Left ventricle myocardium inferior (tissue), 1 donor: Measurements from ENCODE around the gene CHCHD6. TPM values are rescaled to one million over a fixed set of nuclear protein-coding genes. Genes with fewer than 3 reads are reported as not detected.

ENCODE experiments used
- DNase-seq: peaks from one replicate; pipeline ENCODE4 v3.0.0-alpha.2; 2020
- H3K27ac ChIP-seq: fragments of 200-600 bp; replicated peaks from 2 replicates; pipeline ENCODE4 v1.8.0; 2021
- H3K27me3 ChIP-seq: fragments of 200-600 bp; 2 replicates; pipeline ENCODE4 v1.8.0; 2021; ENCODE audit warnings: low read depth
- H3K36me3 ChIP-seq: fragments of 200-600 bp; 2 replicates; pipeline ENCODE4 v1.8.0; 2021
- H3K4me1 ChIP-seq: fragments of 200-600 bp; 2 replicates; pipeline ENCODE4 v1.8.0; 2021
- H3K4me3 ChIP-seq: fragments of 200-600 bp; 2 replicates; pipeline ENCODE4 v1.8.0; 2021; ENCODE audit warnings: mild to moderate bottlenecking, moderate library complexity
- H3K9me3 ChIP-seq: fragments of 200-600 bp; replicated peaks from 2 replicates; pipeline ENCODE4 v1.8.0; 2021
- intact Hi-C: fragments of 100-400 bp; cut with micrococcal nuclease; formaldehyde crosslinking; loops from one replicate; pipeline ENCODE4 v1.11.0; 2022
- total RNA-seq: library from RNA; stranded (reverse); fragmentation: NEBNext Ultra II Directional; extraction: Animal tissue kit (Norgen Biotek cat#: 25700); gene quantifications from one replicate; pipeline ENCODE4 v1.2.1, GENCODE V29; 2021
- TF ChIP-seq, protein P1 (sequence below): fragments of 200-600 bp; IDR thresholded peaks from 2 replicates; pipeline ENCODE4 v1.8.0; 2021; ENCODE audit warnings: antibody characterized with exemption, mild to moderate bottlenecking, borderline replicate concordance
- donor health status: DM: no; HTN: yes; CAD: no; lungs with severe emphysema.

Gene CHCHD6
- total RNA-seq, 1 donor from 2014 or later: 10.1 TPM

DNA sequence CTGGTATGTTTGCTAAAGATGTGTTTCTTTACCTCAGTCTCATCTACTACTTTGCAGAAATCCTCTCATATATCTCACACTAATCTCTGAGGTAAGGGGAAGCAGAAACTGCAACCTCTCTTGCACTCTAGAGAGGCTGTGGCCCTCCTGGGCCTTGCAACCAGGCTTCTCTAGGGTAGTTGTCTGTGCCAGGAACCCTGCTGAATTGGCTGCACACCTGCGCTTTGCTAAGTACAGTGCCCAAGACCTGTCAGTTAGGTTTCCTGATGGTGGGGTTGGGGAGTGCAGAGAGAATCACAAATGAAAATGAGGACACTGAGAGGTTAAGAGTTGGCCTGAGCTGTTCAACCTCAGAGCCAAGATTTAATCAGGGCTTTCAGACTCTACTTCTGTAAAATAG, 161.7 kb downstream of the CHCHD6 start:
- TF ChIP-seq, protein P1, sequence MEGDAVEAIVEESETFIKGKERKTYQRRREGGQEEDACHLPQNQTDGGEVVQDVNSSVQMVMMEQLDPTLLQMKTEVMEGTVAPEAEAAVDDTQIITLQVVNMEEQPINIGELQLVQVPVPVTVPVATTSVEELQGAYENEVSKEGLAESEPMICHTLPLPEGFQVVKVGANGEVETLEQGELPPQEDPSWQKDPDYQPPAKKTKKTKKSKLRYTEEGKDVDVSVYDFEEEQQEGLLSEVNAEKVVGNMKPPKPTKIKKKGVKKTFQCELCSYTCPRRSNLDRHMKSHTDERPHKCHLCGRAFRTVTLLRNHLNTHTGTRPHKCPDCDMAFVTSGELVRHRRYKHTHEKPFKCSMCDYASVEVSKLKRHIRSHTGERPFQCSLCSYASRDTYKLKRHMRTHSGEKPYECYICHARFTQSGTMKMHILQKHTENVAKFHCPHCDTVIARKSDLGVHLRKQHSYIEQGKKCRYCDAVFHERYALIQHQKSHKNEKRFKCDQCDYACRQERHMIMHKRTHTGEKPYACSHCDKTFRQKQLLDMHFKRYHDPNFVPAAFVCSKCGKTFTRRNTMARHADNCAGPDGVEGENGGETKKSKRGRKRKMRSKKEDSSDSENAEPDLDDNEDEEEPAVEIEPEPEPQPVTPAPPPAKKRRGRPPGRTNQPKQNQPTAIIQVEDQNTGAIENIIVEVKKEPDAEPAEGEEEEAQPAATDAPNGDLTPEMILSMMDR: no peak
- no peak for DNase-seq
- peaks cover 16% of the 10 kb centered on the region for H3K4me1 ChIP-seq
- H3K4me3 ChIP-seq: no peak overlapping the region
- H3K27ac ChIP-seq: peak overlapping the region; percentile 20
- no peaks in the 10 kb centered on the region for H3K36me3 ChIP-seq
- no peaks in the 10 kb centered on the region for H3K27me3 ChIP-seq
- intact Hi-C loops: no loop called here
- H3K9me3 ChIP-seq: no peaks in the 10 kb centered on the region

DNA sequence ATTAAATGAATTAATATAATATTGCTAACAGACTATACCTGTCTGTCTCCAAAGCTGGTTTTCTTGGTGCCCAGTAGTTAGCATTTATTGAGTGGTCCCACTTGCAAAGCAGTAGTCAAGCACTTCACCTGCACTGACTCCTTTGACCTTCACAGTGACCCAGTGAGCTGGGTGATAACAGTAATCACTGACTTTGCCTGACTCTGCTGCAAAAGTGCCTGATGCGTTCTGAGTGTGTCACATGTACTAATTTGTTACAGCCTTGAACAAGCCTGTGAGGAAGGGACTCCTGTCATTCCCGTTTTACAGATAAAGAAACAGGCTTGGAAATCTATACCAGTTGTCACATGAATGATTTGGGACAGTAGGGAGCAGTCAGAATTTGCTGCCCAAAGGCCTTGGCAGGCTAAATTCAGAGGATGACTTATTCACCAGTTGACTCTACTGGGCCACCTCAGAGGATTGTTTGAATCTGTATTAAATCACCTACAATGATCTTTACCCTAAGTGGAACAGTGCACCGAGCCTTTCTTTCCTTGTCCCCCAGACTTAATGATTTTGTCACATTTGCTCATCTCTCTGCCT, 162.2 kb downstream of the CHCHD6 start:
- Histone ChIP-seq H3K27ac (peak overlapping the region; percentile 20), H3K36me3 (no peaks in the 10 kb centered on the region), H3K4me1 (peaks cover 16% of the 10 kb centered on the region), H3K4me3 (no peak overlapping the region), H3K27me3 (no peaks in the 10 kb centered on the region), H3K9me3 (no peaks in the 10 kb centered on the region)
- intact Hi-C loops: no loop called here
- TF ChIP-seq, protein P1: no peak
- DNase-seq: no peak

DNA sequence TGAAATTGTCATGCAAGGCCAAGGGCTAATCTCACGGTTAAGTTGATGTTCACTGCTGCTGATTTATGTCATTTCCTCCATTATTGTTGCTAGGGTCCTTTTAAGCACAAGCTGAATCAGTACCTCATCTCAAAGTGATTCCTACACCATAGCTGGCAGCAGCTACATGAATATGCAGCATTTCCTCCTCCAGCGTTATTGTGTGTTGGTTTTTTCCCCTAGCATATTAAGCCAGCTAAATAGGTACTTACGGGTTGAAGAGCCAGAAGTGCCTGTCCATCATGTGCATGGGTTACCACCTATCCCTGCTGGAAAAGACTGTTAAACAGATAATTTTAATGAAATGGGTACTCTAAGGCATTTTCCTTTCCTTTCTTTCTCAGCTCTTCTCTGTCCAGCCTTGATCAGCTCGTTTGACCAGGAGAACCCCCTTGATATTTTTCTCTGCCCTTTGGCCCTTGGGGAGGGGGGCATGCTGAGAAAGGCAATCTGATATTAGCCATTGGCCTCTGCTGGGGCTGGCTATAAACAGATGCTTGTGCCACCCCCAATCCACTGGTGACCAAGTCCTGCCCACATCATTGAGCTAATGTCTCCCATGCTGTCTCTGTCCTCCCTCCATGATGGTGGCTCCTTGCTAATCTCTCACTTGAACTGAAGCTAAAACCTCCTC, 163.3 kb downstream of the CHCHD6 start:
- Histone ChIP-seq H3K4me1 (peaks cover 16% of the 10 kb centered on the region), H3K4me3 (no peak overlapping the region), H3K27ac (no peak overlapping the region), H3K27me3 (no peaks in the 10 kb centered on the region), H3K36me3 (no peaks in the 10 kb centered on the region), H3K9me3 (no peaks in the 10 kb centered on the region)
- TF ChIP-seq, protein P1: no peak
- intact Hi-C loops: no loop called here
- no peak for DNase-seq

DNA sequence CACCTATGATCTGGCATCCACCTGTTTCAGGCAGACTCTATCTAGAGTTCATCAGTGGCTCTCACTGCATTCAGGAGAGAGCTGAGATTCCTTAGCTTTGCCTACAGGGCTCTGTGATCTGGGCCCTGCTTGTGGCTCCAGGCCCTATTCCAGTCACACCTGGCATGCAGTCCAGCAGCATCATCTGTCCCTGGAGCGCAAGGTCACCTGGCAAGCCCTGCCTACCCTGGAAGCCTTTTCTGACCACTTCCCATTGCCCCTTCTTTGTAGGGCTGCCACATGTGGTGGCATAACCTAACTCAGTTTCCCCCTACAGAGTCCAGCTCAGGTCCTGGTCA, 163.8 kb downstream of the CHCHD6 start:
- Histone ChIP-seq H3K9me3 (no peaks in the 10 kb centered on the region), H3K36me3 (no peaks in the 10 kb centered on the region), H3K4me1 (peaks cover 16% of the 10 kb centered on the region), H3K27ac (no peak overlapping the region), H3K4me3 (no peak overlapping the region), H3K27me3 (no peaks in the 10 kb centered on the region)
- TF ChIP-seq, protein P1: no peak
- no peak for DNase-seq
- intact Hi-C loops: no loop called here

DNA sequence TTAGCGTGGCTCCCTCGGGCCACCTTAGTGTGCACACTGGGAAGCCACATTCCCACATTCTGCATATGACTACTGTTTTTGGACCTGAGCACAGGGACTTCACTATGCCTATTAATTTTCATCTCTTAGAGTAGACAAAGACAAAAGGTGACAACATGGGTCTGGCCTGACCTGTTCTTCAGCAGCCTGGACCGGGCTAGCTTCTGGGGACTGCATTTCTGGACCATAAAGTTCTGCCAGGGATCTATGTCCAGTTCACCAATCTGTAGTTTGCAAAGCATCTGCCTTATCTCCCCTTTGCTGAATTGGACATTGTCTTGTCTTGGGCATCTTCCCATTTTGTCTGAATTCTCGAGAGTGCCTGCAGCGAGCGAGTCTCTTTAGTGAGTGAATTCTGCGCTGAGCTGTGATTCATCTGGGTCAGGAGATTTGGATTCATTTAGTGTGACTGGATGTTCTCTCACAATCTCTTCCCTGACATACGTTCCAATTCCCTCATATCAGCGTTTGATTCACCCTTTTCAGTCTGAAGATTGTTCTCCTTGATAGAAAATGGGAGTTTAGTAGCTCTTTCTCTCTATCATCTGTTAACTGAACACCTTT, 166.7 kb downstream of the CHCHD6 start:
- Histone ChIP-seq H3K36me3 (no peaks in the 10 kb centered on the region), H3K4me3 (no peak overlapping the region), H3K4me1 (peaks cover 16% of the 10 kb centered on the region), H3K27me3 (no peaks in the 10 kb centered on the region), H3K9me3 (no peaks in the 10 kb centered on the region), H3K27ac (peak overlapping the region; percentile 37)
- no peak for DNase-seq
- intact Hi-C loops: no loop called here
- TF ChIP-seq, protein P1: no peak
